ENCODE results near the gene RANBP3.

Gene RANBP3

DNA sequence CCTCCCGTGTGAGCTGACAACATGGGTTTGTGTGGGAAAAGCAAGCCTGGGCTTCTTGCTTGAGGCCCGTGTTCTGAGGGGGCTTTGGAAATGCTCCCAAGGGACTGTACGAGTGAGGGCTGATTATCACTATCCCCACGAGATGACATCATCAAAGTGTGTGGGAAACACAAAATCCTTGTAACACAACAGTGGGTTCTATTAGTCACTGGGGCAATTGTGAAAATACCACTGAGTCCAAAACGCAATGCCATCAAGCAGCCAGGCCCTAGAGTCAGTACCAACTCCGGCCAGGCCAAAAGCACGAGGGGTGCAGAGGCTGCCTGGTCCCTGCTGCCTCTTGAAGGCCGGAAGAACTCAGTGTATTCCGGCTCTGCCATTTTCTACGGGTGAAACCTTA lies 34.3 kb downstream of the RANBP3 start:
- no peak for DNase-seq

DNA sequence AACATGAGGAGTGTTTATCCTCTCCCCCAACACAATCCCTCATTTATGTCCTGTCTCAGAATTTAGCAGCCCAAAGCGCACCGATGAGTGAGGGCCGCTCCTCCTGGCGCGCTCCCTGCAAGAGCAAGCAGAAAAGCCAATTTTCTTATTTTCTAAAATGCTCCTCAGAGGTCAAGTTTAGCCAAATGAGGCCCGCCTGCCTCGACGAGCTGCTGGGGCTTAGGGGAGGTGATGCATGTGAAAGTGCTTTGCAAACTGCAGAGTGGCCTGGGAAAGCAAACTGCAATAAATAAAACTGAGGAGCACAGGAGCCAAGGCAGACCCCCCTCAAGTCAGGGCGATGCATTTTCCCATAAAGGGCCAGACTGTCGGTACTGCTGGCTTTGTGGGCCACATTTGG lies 34.9 kb downstream of the RANBP3 start:
- DNase-seq = no peak

DNA sequence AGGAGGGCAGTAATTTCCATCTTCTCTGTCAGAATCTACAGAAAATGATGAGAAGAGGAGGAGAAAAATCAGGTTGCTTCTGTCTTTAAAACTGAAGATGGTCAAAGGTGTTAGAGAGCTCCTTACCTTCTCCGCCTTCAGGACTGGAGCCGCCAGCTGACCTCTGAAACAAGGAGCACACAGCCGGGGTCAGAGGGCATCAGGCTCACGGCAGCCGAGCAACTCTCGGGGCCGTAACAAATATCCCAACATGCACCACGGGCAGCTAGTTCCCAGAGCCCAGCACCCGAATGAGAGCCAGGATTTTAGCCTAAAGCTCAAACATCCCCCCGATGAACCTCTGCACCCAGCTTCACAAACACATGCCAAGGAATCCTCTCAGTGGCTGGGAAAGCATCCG lies 36.3 kb downstream of the RANBP3 start:
- no peak for DNase-seq

DNA sequence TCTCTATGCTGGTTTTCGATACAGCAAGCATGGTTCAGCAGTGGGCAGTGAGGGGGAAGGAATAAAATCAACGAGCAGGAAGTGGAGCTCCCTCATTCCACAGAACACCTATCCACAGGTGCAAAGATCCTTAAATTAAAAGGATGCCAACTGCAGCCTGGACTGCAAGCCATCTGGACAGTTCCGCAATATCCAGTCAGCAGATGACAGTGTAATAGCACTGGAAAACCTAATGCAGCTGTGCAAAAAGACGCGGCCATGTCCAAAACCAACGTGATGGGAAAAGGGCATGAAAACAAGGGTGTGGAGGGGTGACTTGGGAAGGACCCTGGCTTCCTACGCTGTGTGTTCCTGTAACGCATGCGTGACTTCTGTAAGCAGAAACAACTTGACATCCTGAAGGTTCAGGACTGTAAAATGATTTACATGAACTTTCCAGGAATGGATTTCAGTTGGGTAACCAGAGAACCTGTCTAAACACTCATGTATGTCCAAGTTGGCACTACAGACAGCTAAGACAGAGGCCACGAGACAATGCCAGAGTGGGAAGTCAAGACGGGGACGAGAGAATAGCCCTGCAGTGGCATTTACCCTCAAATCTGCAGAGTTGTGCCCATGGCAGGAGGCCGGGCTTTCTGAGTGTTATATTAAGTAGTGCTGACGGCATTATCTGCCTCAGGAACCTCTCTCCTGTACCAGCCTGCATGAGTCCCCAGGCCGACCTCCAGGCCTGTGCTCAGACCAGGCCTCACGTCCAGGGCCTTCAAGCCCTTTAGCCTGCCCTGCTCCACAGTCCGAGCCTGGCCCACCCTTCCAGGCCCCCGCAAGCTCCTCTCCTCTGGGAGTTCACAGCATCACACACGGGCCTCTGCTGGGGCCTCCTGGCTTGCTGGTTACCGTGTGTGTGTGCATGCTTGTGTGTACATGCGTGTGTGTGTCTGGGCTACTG lies 37.4 kb downstream of the RANBP3 start:
- DNase-seq = no peak

DNA sequence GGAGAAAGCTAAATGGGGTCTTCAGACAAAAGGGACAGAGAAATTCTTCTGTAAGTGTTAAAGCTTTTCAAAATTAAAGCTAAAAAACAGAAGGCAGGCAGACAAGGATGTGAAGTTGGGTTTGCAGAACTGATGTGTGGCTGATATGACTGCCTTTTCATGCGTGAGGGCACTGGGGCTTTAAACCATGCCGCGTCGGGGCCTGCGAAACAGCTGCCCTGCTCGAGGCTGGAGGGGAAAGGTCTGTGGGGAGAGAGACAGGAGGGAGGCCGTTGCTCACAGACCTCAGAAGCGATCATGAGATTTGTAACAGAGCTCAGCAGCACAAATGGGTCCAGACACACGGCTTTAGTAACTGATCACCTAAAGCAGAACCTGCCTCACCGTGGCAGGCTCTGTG lies 40.4 kb downstream of the RANBP3 start:
- no peak for DNase-seq

DNA sequence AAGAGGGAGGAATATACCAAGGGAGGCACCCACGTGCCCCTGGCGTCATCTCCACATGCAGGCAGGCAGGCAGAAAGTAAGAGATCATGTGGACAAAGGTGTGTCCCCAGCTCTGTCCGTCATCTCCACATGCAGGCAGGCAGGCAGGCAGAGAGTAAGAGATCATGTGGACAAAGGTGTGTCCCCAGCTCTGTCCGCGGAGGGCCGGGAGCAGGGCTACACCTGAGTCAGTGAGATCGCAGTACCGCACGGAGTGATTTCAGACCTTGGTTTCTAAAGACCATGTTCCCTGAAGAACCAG lies 41.7 kb downstream of the RANBP3 start:
- DNase-seq = no peak

DNA sequence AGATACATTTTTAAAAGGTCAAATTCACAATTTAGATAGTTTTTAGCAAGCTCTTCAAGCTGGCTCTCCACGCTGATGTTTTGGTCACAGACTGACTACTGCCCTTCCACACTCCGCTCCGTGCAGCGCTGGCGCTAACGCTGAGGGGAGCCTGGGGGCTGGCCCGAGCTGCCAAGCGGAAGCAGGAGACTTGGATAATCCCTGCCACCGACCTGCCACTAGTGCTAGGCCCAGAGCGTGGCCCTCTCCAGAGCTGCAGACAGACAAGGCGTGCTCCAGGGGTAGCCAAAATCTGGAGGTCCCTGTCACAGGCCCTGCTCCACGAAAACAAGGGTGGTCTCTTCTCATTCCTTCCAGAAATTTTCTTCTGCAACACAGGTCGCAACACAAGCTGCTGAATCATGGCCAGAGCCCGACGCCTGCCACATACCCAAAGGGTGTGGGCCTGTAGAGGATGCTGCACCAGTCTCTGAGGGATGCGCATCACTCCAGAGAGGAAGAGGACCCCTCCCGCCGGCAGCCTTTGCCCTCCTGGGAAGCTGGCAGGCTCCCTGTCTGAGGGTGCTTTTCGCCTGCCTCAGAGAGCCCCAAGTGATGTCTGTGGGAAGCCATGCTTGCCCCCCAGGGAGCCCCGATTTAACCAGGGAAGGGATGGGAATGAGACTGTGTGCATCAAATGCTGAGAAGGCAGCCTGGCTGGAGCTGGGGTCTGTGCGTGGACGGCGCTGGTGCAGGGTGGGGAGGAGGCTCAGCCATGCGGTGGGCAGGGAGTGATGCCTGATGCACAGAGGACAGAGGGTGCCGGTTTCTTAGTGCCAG lies 42.3 kb downstream of the RANBP3 start:
- no peak for DNase-seq

DNA sequence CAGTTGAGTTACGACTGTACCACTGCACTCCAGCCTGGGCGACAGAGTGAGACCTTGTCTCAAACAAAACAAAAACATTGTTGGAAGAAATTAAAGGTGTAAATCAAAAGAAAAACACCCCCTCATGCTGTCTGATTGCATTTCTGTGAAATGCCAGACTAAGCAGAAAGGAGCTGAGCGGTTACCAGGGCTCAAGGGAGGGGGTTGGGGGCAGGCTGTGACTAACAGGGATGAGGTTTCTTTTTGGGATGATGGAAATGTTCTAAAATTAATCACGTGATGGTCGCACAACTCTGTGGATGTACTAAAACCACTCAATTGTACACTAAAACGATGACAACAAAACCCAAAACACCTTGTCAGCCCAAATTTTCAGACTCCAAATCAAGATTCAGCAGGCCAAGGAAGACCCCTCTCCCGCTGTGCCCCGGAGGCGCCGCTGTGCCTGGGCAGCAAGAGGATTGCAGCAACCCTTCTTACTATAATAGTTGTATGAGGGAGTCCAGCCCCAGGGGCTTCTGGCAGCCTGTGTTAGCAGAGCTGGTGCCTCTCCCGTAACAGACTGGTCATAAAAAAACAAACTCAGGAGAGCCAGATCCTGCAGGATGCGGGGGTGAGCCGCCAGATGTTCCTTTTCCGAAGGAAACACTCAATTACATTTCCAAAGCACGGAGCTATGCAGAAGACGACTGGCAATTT lies 43.0 kb downstream of the RANBP3 start:
- no peak for DNase-seq

DNA sequence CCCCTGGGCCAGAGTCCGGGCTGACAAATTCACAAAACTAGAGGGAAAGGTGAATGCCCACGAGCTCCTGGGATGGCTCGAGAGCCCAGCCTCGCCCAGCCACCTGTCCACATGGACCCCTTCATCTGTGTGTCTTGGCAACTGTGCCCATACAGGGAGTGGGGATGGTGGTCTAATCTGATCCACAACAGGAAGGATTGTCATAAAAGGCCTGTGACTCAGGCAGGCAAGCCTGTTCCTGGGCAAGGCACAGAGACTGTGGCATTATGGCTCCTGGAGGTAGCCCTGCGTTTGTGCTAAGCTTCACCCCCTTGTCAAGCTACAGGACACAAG lies 43.9 kb downstream of the RANBP3 start:
- no peak for DNase-seq

DNA sequence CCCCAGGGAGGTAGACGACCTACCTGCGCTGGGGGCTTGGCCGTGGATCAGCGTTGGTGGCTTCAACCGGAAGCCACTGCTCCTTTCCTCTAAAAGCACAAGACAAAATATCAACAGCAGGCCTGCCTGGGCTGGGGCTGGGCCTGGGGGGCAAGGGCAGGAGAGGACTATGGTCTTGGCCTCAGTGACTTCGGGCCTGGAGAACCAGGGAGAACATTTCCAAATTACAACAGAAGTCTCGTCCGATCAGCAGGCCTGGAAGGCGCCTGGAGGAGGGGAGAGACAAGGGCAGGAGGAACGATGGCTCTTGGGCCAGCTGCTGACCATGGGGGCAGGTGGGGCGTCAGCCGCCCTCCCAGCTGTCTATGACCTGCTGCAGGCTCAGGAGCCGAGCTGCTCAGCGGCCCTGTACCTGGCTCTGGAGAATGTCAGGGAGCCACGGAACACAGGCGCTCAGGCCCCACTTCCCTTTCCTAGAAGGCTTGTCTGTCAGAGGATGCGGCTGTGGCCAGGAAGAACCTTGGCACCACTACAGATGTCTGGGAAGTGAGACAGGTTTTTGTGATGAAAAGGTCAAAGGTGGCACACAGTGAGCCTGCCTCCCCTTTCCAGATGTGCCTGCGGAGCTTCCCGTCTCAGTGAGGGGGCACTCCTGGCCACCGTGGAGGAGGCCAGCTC lies 44.4 kb downstream of the RANBP3 start:
- no peak for DNase-seq

DNA sequence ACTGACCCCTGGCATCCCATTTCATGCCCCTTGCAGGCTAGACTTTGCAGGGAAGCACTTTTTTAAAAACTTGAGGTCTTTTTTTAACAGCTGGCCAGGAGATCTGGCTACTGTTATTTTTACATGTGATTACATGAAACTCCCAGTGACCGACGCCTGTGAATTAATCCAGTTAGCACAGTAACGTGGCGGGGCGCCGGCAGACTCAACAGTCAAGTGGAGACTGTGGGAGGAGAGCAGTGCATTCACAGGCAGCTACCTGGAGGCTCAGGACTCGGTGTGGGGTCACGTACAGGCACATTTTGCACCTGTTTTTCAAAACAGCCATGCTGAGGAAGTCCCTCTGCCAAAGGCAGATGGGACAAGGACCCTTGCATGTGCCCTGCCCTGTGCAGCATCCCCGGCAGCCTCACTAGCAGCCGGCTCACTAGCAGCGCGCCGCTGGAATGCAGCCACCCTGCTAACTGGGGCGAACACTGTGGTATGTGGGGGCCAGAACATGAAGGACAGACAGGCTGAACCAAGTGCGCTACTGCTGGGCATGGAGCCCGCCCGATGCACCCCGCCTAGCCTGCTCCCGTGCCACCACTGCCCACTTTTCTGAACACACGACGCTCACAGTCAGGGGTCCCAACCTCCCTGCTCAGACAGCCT lies 45.2 kb downstream of the RANBP3 start:
- no peak for DNase-seq

DNA sequence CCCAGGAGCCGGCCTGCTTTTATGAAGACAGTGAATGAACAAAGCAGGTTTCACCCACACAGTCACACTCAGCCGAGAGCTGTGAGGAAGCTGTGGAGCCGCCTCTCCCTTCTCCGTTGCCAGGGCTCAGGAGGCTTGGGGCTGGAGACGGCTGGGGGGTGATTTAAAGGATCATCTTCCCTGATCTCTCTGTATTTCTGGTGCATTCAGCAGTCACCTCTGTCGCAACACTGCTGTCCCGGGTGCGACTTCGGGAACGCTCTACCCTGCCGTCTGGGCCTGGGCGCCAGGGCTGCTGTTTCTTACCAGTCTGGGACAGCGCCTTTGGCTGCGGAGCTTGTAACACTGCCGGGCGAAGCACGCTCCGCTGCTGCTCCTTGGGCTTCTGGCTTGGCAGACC lies 45.8 kb downstream of the RANBP3 start:
- DNase-seq = no peak

DNA sequence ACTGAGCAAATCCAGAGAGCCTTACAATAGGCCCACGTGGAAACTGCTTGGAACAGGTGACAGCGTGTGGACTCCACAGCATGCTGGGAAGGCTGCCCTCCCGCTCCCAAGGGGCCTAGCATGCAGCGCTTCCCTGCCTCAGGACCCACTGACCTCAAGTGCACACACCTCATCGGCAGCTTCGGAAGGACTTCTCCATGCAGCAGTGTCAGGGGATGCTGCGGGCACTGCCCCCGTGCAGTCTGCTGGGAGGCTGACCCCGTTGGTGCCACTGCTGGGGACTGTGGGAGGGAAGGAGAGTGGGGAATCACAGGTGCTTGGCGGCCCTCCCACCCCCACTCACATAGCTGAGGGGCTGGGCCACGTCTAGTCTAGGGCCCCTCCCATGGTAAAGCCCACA lies 46.7 kb downstream of the RANBP3 start:
- no peak for DNase-seq

DNA sequence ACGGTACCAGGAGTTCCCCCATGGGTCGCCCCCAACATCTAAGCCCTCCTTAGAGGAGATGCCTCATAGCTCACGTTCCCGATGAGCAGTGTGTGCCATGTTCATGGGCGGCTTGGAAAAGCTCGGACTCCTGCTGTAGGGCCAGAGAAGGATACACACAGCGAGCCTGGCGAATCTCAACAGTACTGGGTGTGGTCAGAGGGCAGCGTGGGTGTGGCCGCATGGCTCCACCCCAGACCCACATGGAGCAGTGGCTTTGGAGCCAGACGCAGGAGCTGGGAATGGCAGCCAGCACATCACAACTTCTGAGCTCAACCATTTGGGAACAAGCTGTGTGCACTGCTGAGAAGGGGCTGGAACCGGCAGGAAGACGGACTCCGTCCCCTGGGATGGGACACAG lies 48.3 kb downstream of the RANBP3 start:
- no peak for DNase-seq

DNA sequence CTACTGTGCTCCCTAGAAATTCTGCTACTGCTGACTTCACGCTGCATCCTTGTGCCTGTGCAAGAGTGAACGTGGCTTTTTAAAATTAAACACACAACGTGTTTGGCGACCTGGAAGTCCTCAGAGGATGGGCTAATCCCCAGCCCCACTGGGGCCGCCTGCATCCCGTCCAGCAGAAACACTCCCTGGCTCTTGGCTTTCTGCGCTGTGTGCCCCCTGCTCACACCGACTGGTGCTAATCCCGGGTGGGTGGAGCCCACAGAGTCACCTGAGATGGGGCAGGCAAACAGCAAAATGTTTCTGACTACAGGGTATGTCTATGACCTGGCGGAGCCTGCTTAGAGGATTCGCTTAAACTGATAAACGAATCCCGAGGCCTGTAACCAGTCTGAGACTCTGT lies 48.8 kb downstream of the RANBP3 start:
- DNase-seq = no peak

DNA sequence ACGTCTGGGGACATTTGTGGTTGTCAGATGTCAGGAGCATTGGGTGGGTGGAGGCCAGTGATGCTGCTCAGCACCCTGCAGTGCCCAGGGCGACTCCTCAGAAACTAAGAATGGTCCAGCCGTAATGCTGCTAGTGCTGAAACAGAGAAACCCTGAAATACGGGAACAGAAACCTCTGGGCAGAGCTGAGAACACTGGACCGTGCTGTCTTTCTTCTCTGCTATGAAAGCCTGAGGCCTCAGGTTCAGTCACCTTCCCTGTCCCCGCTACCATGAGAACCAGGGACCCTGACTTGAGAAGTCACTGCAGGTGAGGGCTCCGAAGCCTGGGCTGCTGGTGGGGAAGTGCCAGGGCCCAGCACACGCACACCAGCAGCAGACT lies 50.5 kb downstream of the RANBP3 start:
- DNase-seq = no peak

DNA sequence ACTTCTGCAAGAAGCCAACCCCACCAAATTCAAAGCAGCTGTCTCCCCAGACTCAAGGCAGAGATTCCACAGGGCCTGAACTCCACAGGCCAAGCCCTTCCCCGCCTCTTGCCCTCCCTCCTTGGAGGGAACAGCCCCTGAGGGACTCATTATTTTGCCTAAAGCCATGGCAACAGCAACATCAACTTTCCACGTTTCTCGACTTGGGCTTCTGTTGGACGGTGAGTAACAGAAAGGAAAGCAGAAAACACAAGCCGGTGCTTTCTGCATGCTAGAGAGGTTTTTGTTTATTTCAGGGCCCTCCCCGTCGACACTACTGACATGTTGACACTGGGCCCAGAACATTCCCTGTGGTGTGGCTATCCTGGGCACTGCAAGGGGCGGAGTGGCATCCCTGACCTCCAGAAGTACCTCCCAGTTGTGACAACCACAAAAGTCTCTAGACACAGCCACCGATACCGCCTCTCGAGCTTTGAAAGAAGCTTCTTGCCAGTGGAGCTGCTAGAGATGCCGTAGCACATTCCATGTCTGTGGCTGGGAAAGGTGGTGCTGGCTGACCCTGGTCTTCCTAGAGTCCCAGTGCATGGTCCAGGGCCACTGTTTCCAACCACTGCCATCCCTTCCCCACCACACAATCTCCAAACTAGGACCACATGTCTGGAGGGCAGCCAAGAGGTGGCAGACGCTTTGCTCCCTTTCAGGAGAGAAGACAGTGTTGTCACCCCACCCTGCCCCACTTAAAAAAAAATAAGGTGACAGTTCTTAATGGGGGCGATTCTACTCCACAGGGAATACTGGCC lies 51.1 kb downstream of the RANBP3 start:
- no peak for DNase-seq

DNA sequence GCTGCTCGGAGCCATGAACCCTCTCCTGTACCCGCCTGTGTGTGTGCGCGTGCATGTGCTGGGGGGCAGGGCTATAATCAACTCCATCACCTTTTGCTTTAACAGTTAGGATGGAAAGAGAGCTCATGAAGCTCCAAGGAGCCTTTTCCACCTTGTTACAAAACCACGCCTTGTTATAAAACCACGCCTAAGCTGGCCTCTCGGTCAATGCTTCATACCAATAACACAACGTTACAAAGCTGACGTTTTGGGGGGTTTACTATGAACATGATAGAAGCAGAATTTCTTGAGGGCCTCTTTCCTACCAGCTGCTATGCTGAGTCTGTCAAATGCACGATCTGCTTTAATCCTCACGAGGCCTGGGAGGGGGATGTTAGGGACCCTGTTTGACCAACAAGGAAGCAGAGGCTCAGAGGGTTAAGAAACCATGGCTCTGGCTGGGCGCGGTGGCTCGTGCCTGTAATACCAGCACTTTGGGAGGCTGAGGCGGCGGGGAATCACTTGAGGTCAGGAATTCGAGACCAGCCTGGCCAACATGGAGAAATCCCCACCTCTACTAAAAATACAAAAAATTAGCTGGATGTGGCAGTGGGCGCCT lies 52.0 kb downstream of the RANBP3 start:
- DNase-seq = no peak

DNA sequence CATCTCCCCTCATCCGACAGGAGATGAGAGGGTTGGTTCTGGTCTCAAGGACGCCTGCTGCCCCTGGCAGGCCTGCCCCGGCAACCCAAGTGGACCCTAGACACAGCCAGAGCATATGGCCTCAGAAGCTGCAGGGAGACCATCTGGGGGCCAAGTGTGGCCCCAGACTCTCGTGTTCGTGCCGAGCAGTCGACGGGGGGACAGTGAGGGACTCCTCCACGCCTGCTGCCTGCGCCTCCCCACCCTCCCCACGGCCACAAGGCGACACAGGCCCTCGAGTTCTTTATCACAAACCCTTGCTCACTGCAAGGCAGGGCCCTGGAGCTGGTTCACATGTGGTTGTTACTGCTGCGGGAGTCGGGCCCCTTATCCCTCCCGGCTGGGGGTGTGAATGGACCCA lies 54.6 kb downstream of the RANBP3 start:
- no peak for DNase-seq

DNA sequence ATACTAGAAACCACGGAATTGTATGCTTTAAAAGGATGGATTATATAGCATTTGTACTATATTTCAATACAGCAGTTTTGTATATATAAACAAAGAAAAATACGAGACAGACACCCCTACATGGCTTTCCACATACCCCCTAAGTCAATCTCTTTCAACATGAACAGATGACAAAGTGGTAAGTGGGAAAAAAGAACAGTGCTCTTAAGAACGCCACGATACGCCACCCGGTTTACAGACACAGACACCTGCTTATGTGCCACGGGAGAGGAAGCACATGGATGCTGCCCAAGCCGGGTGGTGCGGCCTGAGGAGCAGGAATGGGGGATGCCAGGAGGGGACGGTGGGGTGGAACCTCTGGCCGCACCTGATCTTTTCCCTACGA lies 55.8 kb downstream of the RANBP3 start:
- DNase-seq = no peak

DNA sequence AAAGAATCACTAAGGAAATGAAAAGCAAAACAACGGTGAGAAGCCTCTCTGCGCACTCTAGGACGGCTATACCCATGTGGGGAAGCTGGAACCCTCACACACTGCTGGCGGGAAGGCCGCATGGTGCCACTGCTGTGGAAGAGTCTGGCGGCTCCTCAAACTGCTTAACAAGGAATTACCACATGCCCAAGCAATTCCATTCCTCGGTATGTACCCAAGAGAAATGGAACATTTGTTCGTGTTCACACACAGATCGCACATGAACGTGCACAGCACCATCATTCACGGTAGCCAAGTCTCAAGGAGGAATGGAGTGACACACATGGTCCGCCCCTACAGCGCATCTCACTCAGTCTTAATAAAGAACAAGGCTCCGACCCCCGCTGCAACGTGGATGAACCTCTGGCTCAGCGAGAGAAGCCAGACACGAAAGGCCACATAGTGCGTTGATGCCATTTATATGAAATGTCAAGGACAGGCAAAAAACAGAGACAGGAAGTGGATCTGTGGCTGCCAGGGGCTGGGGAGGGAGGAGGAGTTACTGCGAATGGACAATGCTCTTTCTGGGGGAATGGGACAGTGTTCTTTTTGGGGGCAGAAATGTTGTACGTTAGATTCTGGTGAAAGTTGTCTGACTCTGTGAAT lies 56.3 kb downstream of the RANBP3 start:
- DNase-seq = no peak
